RWPE1 (cell line): ENCODE results near the gene HOXB8.

Experiments
- CTCF ChIA-PET: fragments of 350-600 bp; sonication (Branson Sonifier 250); formaldehyde crosslinking; extraction: SDS; loops from one replicate; lab custom pipeline; 2021; lab: Yijun Ruan, JAX
- POLR2A ChIA-PET: fragments of 400-600 bp; formaldehyde crosslinking; extraction: SDS; loops from one replicate; lab custom pipeline; 2020; ENCODE audit warnings: antibody characterized with exemption; ENCODE audit not compliant: low non-redundant PET; lab: Yijun Ruan, JAX
- DNase-seq: peaks from one replicate; pipeline ENCODE4 v3.0.0; 2012; ENCODE audit warnings: low spot score
- H3K27ac ChIP-seq: fragments of 450-650 bp; 2 replicates; pipeline ENCODE4 v1.5.1; 2017
- TF ChIP-seq, protein P1 (sequence below): fragments of 450-650 bp; conservative IDR thresholded peaks from 2 replicates; pipeline ENCODE4 v1.5.1; 2017; ENCODE audit warnings: low read depth, mild to moderate bottlenecking

The HOXB8 gene

DNA sequence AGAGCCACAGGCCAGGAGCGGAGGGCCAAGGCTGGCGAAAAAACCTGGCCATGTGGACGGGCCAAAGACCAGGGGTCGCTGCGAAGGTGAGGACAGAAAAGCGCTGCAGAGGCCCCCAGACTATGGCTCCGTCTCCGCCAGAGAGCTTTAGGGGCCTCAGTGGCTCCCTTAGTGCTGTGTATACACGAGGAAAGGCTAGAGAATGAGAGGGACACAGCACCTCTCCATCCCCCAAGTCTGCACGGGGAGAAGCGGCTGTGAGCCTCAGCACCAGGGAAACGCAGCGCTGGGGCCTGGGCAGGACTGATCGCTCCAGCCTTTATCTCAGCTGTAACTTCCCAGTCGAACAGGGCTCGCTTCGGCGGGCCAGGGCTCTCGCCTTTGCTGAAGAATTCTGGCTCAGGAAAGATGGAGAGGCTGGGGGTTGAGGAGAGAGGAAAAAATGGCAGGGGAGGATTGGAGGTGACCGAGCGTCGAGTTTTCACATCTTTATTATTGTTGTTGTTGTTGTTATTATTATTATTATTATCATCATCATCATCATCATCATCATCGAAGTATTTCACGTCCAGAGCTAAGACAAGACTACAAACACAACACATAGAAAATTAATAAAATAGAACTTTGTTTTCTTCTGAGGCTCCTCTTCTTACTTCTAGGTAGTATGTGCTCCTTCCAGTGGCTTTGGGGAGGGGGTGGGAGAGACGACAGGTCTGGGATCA lies 19.7 kb downstream of the HOXB8 start:
- TF ChIP-seq, protein P1, sequence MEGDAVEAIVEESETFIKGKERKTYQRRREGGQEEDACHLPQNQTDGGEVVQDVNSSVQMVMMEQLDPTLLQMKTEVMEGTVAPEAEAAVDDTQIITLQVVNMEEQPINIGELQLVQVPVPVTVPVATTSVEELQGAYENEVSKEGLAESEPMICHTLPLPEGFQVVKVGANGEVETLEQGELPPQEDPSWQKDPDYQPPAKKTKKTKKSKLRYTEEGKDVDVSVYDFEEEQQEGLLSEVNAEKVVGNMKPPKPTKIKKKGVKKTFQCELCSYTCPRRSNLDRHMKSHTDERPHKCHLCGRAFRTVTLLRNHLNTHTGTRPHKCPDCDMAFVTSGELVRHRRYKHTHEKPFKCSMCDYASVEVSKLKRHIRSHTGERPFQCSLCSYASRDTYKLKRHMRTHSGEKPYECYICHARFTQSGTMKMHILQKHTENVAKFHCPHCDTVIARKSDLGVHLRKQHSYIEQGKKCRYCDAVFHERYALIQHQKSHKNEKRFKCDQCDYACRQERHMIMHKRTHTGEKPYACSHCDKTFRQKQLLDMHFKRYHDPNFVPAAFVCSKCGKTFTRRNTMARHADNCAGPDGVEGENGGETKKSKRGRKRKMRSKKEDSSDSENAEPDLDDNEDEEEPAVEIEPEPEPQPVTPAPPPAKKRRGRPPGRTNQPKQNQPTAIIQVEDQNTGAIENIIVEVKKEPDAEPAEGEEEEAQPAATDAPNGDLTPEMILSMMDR: no peak
- POLR2A ChIA-PET: no interaction called here
- no peak for DNase-seq
- CTCF ChIA-PET: no interaction called here
- no peak overlapping the region for H3K27ac ChIP-seq

DNA sequence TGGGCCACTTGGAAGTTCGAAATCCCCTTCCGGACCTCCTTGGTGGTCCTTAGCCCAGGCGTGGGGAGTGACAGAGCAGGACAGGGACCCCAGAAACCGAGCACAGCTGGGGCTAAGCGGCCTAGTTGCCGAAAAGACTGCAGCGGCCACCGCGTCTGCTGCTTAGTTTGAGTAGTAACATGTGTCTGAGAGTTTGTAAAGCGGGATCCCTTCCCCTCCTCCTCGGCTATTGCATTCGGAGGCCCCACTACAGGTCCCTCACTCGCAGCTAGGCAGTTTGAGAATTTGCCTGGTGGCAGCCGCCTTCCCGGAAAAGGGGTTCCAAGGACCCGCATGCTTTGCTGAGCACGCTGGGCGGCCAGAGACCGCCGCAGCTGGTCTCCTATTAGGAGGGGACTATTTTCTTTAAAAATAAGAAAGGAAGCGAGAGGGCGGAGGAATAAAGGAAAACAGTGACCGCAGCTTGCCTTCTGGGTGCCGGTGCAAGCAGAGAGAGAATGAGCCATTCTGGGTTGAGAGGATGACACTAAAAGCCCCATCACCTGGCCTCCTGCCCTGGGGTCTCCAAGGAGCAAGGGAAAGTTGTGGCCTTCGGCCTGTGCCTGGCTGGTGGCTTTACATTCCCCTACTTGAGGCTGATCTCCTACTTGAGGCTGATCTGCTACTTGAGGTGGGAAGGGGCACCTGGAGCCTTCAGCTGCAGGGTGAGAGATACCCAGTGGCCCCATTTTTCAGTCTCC lies 20.4 kb downstream of the HOXB8 start:
- no peak overlapping the region for H3K27ac ChIP-seq
- no peak for DNase-seq
- ChIA-PET POLR2A (no interaction called here), CTCF (interaction anchor here (0.7 kb wide), 1 partner anchor 141 kb away, joined by 3 read pairs; no protein-coding TSS in a partner anchor)
- TF ChIP-seq, protein P1: no peak

DNA sequence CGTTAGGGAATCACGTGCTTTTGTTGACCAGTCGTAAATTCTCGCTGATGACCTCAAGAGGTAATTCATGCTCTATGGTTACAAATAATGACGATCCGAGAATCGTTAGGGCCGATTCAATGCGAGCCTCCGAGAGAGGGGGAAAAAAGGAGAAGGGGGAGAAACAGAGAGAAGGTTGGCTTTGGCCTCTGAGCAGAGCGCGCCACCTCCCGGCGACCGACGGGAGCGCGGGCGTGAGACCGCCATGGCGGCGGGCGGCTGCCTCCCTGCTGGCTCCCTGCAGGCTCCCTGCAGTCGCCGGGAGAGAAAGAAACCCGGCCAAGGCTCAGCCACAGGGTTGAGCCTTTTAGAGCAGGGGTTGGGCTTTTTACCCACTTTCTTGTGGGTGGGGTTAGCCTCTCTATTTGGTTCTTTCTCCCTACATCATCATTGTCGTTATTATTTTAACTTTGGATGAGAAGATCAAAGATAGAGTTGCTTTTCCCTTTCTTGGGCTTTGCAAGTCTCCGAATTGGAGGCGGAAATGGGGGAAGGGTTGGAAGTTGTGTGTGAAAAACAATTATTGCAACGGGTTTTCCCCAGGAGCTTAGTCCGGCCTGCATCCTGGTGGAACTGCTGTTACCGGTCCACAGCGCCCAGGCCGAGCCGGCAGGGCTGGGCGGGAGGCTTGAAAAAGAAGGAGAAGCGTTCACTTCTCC lies 21.1 kb downstream of the HOXB8 start:
- no peak overlapping the region for H3K27ac ChIP-seq
- TF ChIP-seq, protein P1: no peak
- no peak for DNase-seq
- ChIA-PET POLR2A (no interaction called here), CTCF (interaction anchor here (0.7 kb wide), 1 partner anchor 141 kb away, joined by 3 read pairs; no protein-coding TSS in a partner anchor)

DNA sequence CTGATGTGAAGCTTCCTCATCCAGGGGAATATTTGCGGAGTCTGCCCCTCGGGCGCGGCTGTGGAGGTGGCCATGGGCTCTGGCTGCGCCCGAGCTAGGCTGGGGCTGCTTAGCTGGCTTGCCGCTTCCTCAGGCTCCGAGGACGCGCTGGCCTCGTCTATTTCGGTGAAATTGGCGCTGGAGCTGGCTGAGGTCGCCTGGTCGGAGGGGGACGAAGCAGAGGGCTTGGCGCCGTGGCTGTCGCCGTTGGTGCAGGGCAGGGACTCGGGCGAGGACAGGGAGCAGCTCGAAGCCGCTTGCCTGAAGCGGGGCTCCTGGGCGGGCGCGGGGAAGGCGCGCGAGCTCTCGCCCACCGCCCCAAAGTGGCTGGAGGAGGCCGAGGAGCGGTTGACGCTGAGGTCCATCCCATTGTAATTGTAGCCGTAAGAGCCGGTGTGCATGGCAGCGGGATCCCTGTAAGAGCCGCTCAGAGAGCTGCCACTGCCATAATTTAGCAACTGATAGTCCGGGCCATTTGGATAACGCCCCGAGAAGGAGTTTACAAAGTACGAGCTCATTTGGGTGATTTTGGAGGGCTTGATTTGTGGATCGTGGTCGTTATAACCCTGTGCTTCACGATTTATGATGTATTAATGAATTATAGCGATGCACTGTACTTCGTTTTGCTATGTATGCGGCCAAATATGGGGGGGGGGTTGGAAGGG lies 21.8 kb downstream of the HOXB8 start, which contains the start of gene HOXB5:
HOXB5 (minus strand) TSS at position 654 of the 704 bp plus-strand sequence; CDS start at position 557, 97 bp downstream.
- TF ChIP-seq, protein P1: no peak
- ChIA-PET POLR2A (no interaction called here), CTCF (interaction anchor here (0.7 to 1.4 kb wide), 2 partner anchors 9 to 450 kb away, joined by 3 to 4 read pairs; no protein-coding TSS in a partner anchor)
- no peak within 1 kb of the TSS for H3K27ac ChIP-seq
- no peak for DNase-seq

DNA sequence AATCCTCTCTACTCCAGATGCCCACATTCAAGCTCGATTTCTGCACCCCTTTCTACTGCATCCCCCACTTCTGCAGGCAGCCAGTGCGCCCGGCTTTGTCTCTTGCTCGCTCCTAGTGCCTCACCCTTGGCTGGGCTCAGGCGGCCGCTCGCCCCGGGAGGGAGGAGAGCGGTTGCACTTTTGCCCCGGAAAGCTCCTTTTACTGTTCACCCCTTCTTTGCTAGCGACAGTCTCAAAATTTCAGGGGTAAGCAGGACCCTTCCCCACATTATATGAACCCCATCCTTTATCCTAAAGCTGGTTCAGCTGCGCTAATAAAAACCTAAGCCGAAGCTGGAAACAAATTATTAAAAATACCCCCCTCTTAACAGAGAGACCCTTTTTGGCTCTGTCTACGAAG lies 22.5 kb downstream of the HOXB8 start:
- ChIA-PET CTCF (interaction anchor here (0.7 to 1.4 kb wide), 2 partner anchors 10 to 449 kb away, joined by 3 to 4 read pairs; no protein-coding TSS in a partner anchor), POLR2A (no interaction called here)
- no peak overlapping the region for H3K27ac ChIP-seq
- DNase-seq: no peak
- TF ChIP-seq, protein P1: no peak
